GM18858 (cell line): ENCODE measurements around the gene OLR1.
"Not testable (repeated sequence)": the region's sequence is repeated elsewhere in the genome, so short reads cannot be mapped to it uniquely, and the experiment has no call there.

Experiments
- ATAC-seq: cut with Tn5 transposase; IDR thresholded peaks from one replicate; pipeline ENCODE4 v1.9.1; 2021; ENCODE audit not compliant: unreplicated experiment

OLR1 gene

DNA sequence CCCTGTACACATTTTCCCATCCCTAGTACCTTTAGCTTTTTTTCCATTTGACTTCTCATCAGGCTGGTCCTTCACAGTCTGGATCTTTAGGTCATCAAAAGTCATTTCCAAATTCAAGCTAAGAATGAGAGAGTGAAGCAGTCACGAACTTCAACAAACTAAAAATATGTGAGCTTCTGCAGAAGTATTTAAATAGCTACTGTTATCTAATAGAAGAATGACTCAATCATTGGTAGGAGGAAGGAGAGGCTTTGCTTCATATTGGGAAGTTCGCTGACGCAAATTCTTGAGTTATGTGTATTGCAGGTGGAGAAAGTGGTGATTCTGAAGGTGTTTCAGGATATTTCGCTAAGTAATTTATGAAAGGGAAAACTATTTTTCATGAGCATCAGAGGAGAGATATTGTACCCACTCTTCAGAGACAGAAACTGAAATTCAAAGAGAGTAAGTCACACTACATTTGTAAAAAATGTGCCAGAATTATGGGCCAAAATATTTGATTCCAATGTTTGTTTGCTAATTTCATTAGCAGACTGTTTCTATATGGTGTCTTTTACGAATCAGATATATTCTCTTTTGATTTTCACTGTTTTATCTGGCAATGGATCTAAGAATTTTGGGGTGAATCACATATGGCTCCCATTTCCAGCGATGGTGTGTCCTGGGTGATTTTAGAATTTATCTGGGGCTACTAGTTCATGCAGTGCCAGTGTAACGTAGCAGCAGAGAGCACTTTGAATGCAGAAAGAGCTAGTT is at the start of gene OLR1:
TSS of gene OLR1 (minus strand) at position 160 of the 756 bp plus-strand sequence. CDS start at position 105, 55 bp downstream.
- no peak for ATAC-seq

DNA sequence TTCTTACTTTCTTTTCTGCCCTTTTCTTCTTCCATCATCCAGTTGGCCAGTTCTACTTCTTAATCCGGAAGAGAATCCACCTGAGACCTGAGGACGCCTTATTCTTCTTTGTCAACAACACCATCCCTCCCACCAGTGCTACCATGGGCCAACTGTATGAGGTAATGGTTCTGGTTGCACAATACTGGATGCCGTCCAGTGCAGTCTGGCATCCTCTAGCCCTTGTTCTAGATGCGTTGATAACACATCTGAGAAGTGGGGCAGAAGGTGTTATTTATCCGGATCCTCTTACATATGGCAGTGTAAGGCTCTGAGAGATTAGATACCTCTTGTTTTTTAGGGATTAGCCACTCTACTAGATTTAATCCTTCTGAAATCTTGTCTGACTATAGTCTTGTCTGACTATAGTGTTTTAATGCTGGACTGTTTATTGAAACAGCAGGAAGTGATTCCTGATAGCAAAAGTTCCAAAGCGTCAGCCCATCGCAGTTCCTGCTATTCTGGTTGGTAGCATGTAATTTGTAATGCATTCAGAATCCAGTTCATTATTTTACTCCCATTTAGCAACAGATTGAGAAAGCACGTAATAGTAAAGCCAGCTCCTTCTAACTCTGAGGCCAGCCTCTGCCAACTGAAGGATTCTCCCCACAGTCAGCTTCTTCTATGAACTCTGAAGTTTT is 48.6 kb upstream of the OLR1 start:
- ATAC-seq, result no peak

DNA sequence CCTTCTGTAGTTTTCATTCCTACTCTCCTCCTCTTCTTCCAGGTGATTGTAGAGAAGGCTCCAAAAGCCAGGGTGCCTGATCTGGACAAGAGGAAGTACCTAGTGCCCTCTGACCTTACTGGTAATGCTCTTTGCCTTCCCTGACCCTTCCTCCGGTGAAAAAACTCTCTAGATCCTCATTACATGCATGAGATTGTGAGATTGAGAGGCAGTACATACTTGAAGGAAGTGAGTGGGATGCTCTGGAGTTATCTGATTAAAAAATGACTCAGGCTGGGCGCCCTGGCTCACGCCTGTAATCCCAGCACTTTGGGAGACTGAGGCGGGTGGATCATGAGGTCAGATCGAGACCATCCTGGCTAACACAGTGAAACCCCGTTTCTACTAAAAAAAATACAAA is 46.1 kb upstream of the OLR1 start:
- ATAC-seq, result no peak

DNA sequence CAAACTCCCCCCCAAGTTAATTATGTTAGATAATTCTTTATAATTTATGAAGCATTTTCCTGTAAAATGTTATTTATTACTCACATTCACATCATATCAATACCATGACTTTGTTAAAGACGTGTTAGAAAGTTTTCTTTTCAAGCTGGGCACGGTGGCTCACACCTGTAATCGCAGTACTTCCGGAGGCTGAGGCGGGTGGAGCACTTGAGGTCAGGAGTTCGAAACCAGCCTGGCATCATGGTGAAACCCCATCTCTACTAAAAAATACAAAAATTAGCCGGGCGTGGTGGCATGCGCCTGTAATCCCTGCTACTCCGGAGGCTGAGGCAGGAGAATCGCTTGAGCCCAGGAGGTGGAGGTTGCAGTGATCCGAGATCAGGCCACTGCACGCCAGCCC is 44.0 kb upstream of the OLR1 start:
- not testable (repeated sequence) for ATAC-seq

DNA sequence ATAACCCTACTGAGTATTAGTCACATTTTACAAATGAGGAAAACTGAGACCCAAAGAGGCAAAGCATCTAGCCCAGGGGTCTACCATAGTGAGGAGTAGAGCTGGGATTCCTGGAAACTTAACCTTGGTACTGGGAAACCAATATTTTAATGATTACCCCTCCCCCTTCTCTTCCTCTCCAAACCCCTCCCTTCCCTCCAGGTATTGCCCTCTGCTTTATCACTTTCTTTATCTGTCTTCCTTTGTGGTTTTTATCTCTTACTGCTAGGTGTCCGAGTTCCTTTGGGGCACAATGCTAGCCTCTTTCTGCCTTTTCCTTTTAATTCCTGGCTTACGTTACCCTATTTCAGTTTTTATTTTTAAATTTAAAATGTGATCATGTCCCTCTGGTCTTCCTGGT is 43.5 kb upstream of the OLR1 start:
- no peak for ATAC-seq

DNA sequence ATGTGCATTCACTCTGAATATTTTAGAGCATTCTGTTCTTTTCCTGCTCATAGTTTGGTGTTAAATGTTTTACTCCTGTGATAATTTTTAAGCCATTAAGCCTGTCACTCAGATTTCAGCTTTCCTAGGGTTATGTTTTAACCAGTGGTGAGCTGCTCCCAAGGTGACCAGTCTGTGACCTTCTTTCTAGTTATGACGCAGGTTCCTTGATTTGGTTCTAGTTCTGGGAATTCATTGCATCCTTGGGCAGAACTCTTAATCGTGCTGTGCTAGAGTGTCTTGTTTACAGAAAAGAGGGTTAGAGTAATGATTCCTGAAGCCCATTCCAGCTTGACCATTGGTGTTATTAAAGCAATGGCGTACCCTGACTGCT is 42.9 kb upstream of the OLR1 start:
- ATAC-seq, result no peak

DNA sequence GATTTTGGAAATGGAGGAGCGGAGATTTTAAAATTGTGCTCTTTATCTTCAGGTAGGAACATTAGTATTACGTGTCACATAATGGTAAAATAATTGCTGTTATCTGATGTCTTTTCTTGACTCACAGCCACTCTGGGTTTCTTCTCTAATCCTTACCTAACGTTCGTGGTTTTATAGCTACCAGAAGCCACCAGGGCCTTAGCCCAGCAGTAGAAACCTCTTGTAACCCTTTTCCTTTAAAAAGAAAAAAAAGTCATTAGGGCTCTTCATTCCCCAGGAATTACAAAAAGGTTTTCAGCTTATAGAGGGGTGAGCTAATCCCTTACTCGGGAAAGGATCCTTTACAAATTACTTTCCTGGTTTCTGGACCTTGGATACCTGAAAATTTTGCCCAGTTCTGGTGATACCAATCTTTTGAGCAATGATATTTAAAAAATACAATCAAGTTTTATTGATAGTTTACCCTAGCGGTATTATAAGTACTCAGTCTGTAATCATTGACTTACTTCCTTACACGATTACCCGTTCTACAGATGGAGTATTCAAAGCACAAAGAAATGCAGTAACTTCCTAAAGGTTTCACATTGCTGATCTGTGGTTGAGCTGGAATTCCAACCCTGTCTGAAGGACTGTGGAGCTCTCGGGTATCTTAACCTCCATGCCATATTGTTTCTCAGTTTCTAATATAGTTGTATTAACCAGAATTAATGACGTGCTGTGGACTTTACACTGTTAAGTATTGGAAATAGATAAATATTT is 42.4 kb upstream of the OLR1 start:
- no peak for ATAC-seq

DNA sequence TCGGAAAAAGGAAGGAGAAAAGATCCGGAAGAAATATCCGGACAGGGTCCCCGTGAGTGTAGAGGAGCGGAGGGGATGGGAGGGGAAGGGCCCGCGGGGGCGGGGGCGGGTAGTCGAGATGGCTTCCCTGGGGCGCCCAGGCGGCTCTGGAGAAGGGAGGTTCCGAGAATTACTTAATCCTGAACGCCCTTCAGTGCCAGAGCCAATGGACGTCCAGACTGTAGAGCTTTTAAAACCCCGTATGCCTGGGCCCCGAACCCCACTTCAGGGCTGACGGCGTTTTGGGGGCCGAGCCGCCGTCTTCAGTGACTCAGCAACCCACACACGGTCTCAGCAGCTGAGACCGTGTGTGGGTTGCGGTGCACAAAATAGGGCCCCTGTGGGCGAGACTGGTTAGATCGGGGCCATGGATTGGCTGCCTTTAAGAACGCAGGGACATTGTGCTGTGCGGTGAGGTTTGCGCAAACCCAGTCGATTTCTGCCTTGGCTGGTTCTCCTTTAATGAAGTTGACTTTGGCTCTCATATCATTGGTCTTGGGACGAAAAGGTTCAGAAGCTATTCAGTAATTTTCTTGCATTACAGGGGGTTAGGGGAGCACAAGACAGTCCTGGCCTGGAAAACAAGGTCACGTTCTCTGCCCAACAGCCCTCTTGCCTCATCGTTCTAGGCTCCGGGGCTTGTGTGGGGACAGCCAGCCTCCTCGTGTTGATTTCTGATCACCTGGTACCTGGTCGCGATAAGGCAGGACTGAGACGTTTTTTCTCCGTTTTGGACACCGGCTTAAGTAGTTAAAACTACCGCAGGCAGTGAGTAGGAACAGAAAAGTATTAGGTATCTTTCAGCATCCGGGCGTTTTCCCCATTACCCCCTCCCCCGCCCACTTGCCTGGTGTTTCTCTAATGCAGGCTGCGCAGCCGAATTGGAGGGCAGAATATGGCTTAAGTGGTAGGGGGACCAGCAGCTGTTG is 41.5 kb upstream of the OLR1 start:
- ATAC-seq, result no peak

DNA sequence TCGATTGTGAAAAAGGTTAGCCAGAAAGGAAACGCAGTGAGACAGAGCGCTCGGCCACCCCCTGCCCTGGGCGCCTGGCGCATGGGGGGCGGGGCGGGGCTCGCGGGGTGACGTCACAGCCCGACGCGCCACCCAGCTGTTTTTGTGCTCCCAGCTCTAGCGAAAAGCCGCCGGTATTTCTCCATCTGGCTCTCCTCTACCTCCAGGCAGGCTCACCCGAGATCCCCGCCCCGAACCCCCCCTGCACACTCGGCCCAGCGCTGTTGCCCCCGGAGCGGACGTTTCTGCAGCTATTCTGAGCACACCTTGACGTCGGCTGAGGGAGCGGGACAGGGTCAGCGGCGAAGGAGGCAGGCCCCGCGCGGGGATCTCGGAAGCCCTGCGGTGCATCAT is 40.8 kb upstream of the OLR1 start, which contains the start of gene GABARAPL1:
TSS of gene GABARAPL1 (plus strand) at position 139 of the 393 bp plus-strand sequence. CDS start at position 392, 253 bp downstream.
- ATAC-seq, result no peak

DNA sequence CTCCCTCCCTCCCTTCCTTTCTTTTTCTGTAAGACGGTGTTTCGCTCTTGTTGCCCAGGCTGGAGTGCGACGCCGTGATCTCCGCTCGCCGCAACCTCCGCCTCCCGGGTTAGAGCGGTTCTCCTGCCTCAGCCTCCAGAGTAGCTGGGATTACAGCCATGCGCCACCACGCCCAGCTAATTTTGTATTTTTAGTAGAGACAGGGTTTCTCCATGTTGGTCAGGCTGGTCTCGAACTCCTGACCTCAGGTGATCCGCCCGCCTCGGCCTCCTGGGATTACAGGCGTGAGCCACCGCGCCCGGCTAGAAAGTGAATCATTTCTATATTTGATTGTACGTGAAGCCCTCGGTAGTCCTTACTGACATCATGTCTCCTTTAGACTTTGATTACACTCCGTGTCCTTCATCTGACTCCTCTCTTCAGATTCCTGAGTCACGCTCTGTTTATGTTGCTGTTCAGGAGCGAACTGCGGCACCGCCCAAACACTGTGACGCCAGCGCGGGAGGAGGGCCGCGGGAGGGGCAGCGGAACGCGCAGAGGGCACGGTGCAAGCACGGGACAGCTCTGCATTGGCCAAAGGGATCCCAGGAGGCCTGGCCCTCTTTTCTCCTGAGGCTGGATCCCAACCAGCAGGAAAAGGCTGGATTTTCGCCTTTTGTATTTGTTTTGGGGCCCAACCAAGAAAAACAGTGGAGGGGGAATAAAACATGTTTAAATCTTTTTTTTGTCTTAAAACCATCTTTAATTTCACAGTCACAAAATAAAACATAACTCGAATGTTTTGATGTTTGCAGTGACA is 40.2 kb upstream of the OLR1 start:
- no peak for ATAC-seq

DNA sequence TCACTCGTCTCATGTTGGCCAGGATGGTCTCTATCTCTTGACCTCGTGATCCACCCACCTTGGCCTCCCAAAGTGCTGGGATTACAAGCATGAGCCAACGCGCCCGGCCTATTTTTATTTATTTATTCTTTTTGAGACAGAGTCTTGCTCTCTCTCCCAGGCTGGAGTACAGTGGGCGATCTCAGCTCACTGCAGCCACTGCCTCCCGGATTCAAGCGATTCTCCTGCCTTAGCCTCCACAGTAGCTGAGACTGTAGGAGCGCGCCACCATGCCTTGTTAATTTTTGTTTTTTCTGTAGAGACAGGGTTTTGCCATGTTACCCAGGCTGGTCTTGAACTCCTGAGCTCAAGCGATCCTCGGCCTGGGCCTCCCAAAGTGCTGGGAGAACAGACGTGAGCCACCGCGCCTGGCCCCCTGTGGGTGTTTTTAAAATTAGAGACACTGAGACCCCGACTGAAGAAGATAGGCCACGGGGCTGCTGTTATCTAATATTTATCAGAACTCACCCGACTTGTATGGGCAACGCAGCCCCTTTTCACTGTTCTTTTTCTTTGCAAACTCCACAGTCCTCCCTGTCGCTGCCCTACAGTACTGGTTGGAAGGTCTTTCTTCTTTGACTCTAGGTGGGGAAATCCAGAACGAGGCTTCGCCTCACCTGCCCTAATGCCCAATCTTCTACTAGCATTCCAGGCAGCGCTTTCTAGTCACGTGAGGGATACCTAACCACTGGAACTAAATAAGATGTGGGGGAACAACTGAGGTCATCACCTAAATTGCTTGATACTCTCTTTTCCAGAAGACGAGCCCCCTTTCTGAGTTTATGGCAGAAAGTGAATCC is 39.4 kb upstream of the OLR1 start:
- no peak for ATAC-seq

DNA sequence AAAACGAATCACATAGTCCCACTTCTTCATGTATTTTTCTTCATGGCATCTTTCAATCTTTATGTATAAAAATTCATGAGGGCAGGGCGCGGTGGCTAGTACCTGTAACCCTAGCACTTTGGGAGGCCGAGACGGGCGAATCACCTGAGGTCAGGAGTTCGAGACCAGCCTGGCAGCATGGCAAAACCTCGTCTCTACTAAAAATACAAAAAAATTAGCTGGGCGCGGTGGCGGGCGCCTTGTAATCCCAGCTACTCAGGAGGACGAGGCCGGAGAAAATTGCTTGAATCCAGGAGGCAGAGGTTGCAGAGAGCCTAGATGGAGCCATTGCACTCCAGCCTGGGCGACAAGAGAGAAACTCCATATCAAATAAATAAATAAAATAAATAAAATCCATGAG is 38.3 kb upstream of the OLR1 start:
- no peak for ATAC-seq

DNA sequence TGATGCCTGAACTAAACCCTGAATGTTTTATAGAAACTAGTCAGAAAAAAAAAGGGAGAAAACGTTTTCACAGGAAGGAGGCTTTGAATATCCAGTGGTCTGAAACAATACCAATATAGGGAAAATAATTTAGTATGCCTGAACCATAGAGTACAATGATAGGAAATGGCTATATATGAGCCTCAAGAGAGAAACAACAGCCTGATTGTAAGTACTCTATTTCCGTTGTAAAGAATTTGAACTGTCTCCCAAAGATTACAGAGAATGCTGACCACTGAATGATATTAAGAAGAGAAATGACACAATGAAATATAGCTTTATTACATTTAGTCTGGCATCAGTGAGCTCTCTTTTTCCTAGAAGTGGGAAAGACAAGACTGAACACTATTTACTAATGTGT is 35.2 kb upstream of the OLR1 start:
- no peak for ATAC-seq

DNA sequence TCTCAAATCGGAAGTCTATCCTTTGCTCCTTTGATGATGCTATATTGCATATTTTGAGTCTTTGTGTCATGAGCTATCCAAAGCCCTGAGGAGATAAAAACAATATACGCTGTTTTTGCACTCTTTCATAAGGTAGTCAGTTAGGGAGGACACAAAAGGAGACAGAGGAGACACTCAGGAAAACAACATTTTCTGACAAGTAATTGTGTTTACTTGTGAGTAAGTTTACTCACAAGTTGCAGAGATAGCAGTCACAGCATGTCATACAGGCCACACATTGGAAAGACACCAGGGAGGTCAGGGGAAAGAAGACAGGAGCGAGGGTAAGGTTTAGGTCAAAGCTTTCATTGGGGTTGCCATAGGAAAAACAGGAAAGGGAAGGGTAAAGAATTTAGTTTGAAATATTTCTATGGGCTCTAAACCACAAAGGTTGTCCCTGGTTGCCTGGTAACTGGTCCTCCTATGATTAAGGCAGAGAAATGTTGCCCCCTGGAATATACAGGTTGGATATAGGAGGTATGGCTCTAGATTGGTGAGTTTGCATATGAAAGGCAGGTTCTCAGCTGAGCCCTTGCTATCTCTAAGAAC is 33.4 kb upstream of the OLR1 start:
- no peak for ATAC-seq

DNA sequence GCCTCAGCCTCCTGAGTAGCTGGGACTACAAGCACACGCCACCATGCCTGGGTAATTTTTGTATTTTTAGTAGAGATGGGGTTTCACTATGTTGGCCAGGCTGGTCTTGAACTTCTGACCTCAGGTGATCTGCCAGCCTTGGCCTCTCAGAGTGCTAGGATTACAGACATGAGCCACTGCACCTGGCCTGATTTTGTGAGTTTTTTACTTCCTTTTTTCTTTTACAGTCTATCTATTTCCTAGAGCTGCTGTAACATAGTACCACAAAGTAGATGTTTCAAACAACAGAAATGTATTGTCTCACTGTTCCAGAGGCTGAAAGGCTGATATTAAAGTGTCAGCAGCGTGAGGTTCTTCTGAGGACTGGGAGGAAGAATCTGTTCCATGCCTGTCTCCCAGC is 32.6 kb upstream of the OLR1 start:
- ATAC-seq, result not testable (repeated sequence)

DNA sequence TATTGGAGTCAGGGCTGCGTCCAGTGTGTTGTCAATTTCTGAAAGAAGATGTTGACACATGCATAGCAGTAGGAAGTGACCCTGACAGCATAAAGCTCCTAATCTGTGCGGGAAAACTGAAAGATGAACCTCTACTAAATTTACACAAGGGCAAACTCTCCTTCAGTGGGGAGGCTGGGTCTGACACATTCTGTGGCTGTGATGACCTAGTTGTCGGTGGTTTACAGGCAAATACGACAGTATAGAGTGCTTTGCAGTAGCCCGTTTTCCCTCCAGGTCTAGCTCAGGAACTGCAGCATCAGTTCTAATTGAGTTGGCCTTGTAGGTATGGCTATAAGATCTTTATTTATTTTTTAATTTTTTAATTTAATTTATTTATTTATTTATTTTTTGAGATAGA is 25.9 kb upstream of the OLR1 start:
- no peak for ATAC-seq

DNA sequence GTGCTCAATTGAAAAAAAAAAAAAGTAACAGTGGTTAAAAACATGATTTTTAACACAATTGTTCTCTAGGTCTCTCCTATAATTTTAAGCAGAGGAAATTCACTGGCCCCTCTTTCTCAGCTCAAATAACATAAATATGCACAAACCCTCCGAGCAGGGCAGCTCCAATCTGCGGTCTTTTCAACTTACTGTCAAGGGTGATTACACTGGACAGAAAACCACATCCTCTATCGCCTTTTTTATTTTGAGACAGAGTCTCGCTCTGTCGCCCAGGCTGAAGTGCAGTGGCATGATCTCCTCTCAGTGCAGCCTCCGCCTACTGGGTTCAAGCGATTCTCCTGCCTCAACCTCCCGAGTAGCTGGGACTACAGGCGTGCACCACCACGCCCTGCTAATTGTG is 24.3 kb upstream of the OLR1 start:
- ATAC-seq, result peak; percentile 95

DNA sequence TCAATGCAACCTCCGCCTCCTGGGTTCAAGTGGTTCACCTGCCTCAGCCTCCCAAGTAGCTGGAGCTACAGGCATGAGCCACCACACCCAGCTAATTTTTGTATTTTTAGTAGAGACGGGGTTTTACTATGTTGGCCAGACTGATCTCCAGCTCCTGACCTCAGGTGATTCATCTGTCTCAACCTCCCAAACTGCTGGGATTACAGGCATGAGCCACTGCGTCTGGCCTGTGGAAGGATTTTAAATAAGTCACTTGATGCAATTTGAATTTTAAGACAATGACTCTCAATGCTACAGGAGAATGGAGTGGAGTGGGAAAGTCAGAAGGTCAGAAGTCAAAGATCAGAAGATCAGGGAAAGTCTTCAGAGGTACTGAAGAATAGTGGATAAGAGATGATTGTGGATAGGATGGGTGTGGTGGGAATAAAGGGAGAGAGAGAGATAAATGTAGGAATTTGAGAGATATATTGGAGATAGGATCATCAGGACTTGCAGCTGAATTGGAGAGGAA is 22.3 kb upstream of the OLR1 start:
- ATAC-seq, result no peak
